GM13976 (cell line): Measurements from ENCODE around the gene UCN.
A peak's percentile ranks its signal among the peaks of the same experiment; 100 is the strongest.
"Not testable (repeated sequence)": the region's sequence is repeated elsewhere in the genome, so short reads cannot be mapped to it uniquely, and the experiment has no call there.

ENCODE experiments used
- DNase-seq: peaks from one replicate; pipeline ENCODE4 v3.0.0; 2012; ENCODE audit warnings: low spot score
- in situ Hi-C: fragments of 300-500 bp; cut with MboI; formaldehyde crosslinking; loops from one replicate; pipeline ENCODE4 v1.12.0; 2022; ENCODE audit warnings: low sequenced_read_pairs, mixed read lengths, inconsistent platforms; ENCODE audit not compliant: unreplicated experiment
- TF ChIP-seq, protein P1 (sequence below): IDR thresholded peaks from 2 replicates; pipeline ENCODE4 v1.5.1; 2012; ENCODE audit warnings: borderline replicate concordance, mild to moderate bottlenecking; ENCODE audit not compliant: insufficient read depth; ENCODE audit errors: extremely low read depth, missing control alignments, control extremely low read depth

UCN gene

GRCh38 chr2:27270131-27270530 is 38.1 kb downstream of the UCN start:
- DNase-seq: no peak
- TF ChIP-seq, protein P1, sequence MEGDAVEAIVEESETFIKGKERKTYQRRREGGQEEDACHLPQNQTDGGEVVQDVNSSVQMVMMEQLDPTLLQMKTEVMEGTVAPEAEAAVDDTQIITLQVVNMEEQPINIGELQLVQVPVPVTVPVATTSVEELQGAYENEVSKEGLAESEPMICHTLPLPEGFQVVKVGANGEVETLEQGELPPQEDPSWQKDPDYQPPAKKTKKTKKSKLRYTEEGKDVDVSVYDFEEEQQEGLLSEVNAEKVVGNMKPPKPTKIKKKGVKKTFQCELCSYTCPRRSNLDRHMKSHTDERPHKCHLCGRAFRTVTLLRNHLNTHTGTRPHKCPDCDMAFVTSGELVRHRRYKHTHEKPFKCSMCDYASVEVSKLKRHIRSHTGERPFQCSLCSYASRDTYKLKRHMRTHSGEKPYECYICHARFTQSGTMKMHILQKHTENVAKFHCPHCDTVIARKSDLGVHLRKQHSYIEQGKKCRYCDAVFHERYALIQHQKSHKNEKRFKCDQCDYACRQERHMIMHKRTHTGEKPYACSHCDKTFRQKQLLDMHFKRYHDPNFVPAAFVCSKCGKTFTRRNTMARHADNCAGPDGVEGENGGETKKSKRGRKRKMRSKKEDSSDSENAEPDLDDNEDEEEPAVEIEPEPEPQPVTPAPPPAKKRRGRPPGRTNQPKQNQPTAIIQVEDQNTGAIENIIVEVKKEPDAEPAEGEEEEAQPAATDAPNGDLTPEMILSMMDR: no peak
- in situ Hi-C loops: no loop called here

GRCh38 chr2:27268296-27268695 is 39.9 kb downstream of the UCN start:
- in situ Hi-C loops, DNase-seq: not testable (repeated sequence)

DNA sequence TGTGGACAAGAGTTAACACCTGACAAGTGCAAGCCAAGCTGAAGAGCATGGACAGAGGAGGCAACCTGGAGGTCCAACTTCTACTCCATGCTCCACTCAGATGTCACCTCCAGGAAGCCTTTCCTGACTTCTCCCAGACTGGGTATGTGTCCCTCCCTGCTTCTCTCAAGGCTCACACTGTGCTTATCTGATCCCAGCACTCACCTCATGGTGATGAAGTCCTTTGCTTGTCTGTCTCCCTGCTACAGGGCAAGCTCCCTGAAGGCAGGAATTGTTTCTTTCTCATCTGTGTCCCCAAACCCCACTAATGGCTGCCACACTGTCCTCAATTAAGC is 42.7 kb downstream of the UCN start:
- TF ChIP-seq, protein P1: no peak
- no peak for DNase-seq
- in situ Hi-C loops: no loop called here

- TF ChIP-seq, protein P1: peak; percentile 73
- in situ Hi-C loops: no loop called here
- DNase-seq: peak; percentile 82
Measured at GRCh38 chr2:27264753-27265535, 43.3 kb downstream of the UCN start.

DNA sequence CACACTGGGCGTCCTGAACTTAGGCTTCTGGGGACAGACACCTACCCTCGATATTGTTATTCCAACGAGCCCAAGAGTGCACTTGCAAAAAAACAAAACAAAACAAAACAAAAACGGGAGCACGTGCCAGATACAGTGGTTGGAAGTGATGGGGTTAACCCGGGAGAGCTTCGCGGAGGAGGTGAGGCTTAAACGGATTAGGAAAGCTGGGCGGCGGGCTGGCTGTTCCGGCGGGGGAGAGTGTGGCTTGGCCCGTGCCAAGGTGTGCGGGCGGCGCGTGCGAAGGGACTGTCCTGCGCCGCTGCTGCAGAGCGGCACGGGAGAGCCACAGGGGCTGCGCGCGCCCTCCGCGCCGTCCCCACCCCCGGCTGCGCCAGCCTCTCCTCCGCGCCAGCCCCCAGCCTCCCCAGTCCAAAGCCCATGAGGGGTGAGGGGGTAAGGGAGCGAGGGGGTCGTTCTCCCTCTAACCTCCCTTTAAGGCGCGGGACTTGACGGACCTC is 43.9 kb downstream of the UCN start:
- in situ Hi-C loops: no loop called here
- TF ChIP-seq, protein P1: no peak
- DNase-seq: no peak

DNA sequence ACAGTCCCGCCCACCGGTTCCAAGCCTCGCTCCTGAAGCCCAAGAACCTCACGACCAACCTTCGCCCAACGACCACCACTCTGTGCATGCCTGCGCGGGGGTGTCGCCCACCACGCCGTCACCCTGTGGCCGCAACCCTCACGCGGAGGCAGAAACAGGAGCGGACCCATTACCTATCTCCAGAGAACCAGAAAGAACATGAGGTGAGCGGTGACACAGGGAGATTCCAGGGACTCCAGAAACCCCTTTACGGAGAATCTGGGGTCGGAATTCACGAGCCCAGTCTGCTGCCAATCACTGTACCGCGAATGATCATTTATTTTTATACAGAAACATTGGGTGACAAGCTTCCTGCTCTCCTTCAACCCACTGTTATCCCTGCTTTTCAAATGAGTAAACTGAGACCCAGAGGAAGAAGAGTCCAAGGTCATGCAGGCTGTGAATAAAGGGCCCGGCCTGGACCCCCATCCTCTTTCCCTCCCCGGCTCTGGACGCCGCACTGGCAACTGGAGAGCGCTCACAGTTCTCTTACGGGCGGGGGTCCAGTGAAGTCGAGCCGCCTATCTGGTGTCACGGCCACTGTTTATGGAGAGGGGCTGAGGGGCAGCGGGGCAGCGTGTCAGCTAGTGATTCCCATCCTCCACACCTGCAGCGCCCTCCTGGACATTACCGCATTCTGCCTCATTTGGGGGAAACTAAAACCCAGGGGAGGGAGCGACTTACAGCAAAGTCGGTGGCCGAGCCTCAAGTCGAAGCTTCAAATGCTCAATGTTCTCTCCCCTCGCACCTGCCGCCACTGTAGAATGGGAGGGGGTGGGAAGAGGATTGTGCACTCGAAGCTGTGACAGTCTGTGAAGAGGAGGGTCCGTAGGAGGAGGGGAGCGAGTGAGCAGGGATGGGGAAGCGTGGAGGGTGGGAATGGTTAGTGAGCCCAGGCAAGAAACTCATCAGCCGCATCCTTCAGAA is 44.7 kb downstream of the UCN start:
- DNase-seq: peak; percentile 59
- in situ Hi-C loops: no loop called here
- TF ChIP-seq, protein P1: no peak
